Measurements from ENCODE around the gene DNAJC12.
"Not testable (repeated sequence)": the region's sequence is repeated elsewhere in the genome, so short reads cannot be mapped to it uniquely, and the experiment has no call there.

DNAJC12 gene

GRCh38 chr10:67763499-67764011, 74.4 kb downstream of the DNAJC12 start:
- DNase-seq (ENCODE audit: low read depth), result peak; percentile 54

- not testable (repeated sequence) for DNase-seq (ENCODE audit: low read depth)
Observed at GRCh38 chr10:67762567-67762966, 75.4 kb downstream of the DNAJC12 start.

- DNase-seq (ENCODE audit: low read depth), result no peak
Observed at GRCh38 chr10:67760272-67760671, 77.7 kb downstream of the DNAJC12 start.
